C4-2B (cell line): Measurements from ENCODE around the gene SPRED2.

Experiments
- ZFX ChIP-seq: fragments of 450-650 bp; IDR thresholded peaks from 2 replicates; pipeline ENCODE4 v1.6.1; 2017
- TF ChIP-seq, protein P1 (sequence below): fragments of 450-650 bp; conservative IDR thresholded peaks from 2 replicates; pipeline ENCODE4 v1.5.1; 2017; ENCODE audit warnings: mild to moderate bottlenecking

DNA sequence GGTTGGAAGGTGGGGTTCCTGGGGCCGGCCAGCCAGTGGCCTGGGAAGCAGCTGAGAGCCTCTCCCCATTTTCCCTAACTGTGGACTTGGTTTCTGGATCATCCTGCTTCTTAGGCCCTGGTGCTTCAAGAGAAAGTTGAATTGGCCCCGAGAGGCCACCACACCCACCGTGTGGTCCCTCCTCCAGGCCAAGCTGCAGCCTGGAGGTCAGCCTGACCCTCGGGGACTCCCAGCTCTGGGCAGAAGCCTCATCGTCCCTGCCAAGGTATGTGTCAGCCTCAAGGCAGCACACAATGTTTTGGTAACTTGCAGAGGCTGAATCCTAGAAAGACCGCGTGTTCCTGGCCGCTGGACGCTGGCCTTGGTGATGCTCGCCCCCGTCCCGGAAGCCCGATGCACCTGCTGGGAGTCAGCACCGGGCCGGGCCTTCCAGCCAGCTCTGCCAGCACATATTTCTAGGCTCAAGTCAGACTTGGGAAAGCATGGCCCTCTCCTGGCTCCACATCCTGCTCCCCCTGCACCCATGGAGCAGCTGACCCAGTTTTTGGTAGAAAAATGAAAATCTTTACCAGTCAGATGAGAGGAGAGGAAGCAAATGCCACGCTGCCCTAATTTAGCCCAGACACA, 132.2 kb downstream of the SPRED2 start:
- TF ChIP-seq, protein P1, sequence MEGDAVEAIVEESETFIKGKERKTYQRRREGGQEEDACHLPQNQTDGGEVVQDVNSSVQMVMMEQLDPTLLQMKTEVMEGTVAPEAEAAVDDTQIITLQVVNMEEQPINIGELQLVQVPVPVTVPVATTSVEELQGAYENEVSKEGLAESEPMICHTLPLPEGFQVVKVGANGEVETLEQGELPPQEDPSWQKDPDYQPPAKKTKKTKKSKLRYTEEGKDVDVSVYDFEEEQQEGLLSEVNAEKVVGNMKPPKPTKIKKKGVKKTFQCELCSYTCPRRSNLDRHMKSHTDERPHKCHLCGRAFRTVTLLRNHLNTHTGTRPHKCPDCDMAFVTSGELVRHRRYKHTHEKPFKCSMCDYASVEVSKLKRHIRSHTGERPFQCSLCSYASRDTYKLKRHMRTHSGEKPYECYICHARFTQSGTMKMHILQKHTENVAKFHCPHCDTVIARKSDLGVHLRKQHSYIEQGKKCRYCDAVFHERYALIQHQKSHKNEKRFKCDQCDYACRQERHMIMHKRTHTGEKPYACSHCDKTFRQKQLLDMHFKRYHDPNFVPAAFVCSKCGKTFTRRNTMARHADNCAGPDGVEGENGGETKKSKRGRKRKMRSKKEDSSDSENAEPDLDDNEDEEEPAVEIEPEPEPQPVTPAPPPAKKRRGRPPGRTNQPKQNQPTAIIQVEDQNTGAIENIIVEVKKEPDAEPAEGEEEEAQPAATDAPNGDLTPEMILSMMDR, result no peak
- TF ChIP-seq ZFX, result no peak
